HEK293 (cell line): ENCODE measurements around the gene FAM234B.

Experiments
- PBX3 ChIP-seq: sonication (generic); formaldehyde crosslinking; IDR thresholded peaks from 2 replicates; pipeline ENCODE4 v1.8.1; 2022; ENCODE audit warnings: mild to moderate bottlenecking, moderate library complexity, missing genetic modification reagents
- ZBTB17 ChIP-seq: fragments of 450-650 bp; formaldehyde crosslinking; IDR thresholded peaks from 2 replicates; pipeline ENCODE4 v1.5.1; 2016; ENCODE audit warnings: missing biosample characterization, missing genetic modification characterization
- ZBTB26 ChIP-seq: fragments of 450-650 bp; formaldehyde crosslinking; optimal IDR thresholded peaks from 2 replicates; pipeline ENCODE3; 2016; ENCODE audit warnings: missing biosample characterization, mild to moderate bottlenecking, missing genetic modification characterization
- ZFP37 ChIP-seq: fragments of 450-650 bp; formaldehyde crosslinking; IDR thresholded peaks from 2 replicates; pipeline ENCODE4 v1.5.1; 2016; ENCODE audit warnings: missing biosample characterization, missing genetic modification characterization
- ZFP41 ChIP-seq: fragments of 450-650 bp; formaldehyde crosslinking; IDR thresholded peaks from 2 replicates; pipeline ENCODE4 v1.5.1; 2016; ENCODE audit warnings: missing biosample characterization, missing genetic modification characterization, borderline replicate concordance
- ZNF146 ChIP-seq: fragments of 450-650 bp; formaldehyde crosslinking; IDR thresholded peaks from 2 replicates; pipeline ENCODE4 v1.5.1; 2016; ENCODE audit warnings: missing biosample characterization, missing genetic modification characterization
- ZNF148 ChIP-seq: fragments of 450-650 bp; formaldehyde crosslinking; IDR thresholded peaks from 2 replicates; pipeline ENCODE4 v1.5.0; 2017; ENCODE audit warnings: missing biosample characterization, missing genetic modification characterization, borderline replicate concordance
- ZNF2 ChIP-seq: fragments of 450-650 bp; formaldehyde crosslinking; IDR thresholded peaks from 2 replicates; pipeline ENCODE4 v1.5.1; 2016; ENCODE audit warnings: missing biosample characterization, missing genetic modification characterization
- ZNF223 ChIP-seq: fragments of 450-650 bp; formaldehyde crosslinking; IDR thresholded peaks from 2 replicates; pipeline ENCODE4 v1.5.1; 2016; ENCODE audit warnings: missing biosample characterization, missing genetic modification characterization
- ZNF311 ChIP-seq: fragments of 450-650 bp; formaldehyde crosslinking; IDR thresholded peaks from 2 replicates; pipeline ENCODE4 v1.5.1; 2017; ENCODE audit warnings: missing biosample characterization, missing genetic modification characterization, borderline replicate concordance
- ZNF324 ChIP-seq: fragments of 450-650 bp; formaldehyde crosslinking; IDR thresholded peaks from 2 replicates; pipeline ENCODE4 v1.5.1; 2016; ENCODE audit warnings: missing biosample characterization, missing genetic modification characterization
- ZNF558 ChIP-seq: fragments of 450-650 bp; formaldehyde crosslinking; IDR thresholded peaks from 2 replicates; pipeline ENCODE4 v1.5.1; 2016; ENCODE audit warnings: missing biosample characterization, missing genetic modification characterization
- ZNF596 ChIP-seq: fragments of 450-650 bp; IDR thresholded peaks from 2 replicates; pipeline ENCODE4 v1.5.0; 2018; ENCODE audit warnings: missing biosample characterization, mild to moderate bottlenecking, missing genetic modification characterization, moderate library complexity
- ZNF654 ChIP-seq: fragments of 450-650 bp; formaldehyde crosslinking; IDR thresholded peaks from 2 replicates; pipeline ENCODE4 v1.5.1; 2016; ENCODE audit warnings: low read depth, missing biosample characterization, missing genetic modification characterization
- ZNF658 ChIP-seq: fragments of 450-650 bp; formaldehyde crosslinking; IDR thresholded peaks from 2 replicates; pipeline ENCODE4; 2016; ENCODE audit warnings: missing biosample characterization, missing genetic modification characterization
- ZSCAN16 ChIP-seq: fragments of 450-650 bp; formaldehyde crosslinking; IDR thresholded peaks from 2 replicates; pipeline ENCODE4 v1.5.1; 2016; ENCODE audit warnings: missing biosample characterization, missing genetic modification characterization
- ZSCAN5A ChIP-seq: fragments of 450-650 bp; formaldehyde crosslinking; IDR thresholded peaks from 2 replicates; pipeline ENCODE4 v1.5.1; 2016; ENCODE audit warnings: missing biosample characterization, missing genetic modification characterization
- TF ChIP-seq, protein P1 (sequence below): fragments of 450-650 bp; formaldehyde crosslinking; conservative IDR thresholded peaks from 2 replicates; pipeline ENCODE4 v1.5.1; 2016; ENCODE audit warnings: low read depth, missing biosample characterization, missing genetic modification characterization
- TF ChIP-seq, protein P2 (sequence below): fragments of 450-650 bp; formaldehyde crosslinking; IDR thresholded peaks from 2 replicates; pipeline ENCODE4 v1.5.1; 2016; ENCODE audit warnings: missing biosample characterization, missing genetic modification characterization, low read depth
- TF ChIP-seq, protein P3 (sequence below): fragments of 450-650 bp; formaldehyde crosslinking; IDR thresholded peaks from 2 replicates; pipeline ENCODE4 v1.5.1; 2017; ENCODE audit warnings: missing biosample characterization, missing genetic modification characterization
- TF ChIP-seq, protein P4 (sequence below): fragments of 450-650 bp; formaldehyde crosslinking; IDR thresholded peaks from 2 replicates; pipeline ENCODE4 v1.5.1; 2016; ENCODE audit warnings: missing biosample characterization, missing genetic modification characterization, borderline replicate concordance
- TF ChIP-seq, protein P5 (sequence below): fragments of 450-650 bp; formaldehyde crosslinking; IDR thresholded peaks from 2 replicates; pipeline ENCODE4 v1.5.1; 2016; ENCODE audit warnings: missing biosample characterization, missing genetic modification characterization

The FAM234B gene

GRCh38 chr12:13000616-13000924 lies 43.6 kb upstream of the FAM234B start (continued):
- TF ChIP-seq, protein P1, sequence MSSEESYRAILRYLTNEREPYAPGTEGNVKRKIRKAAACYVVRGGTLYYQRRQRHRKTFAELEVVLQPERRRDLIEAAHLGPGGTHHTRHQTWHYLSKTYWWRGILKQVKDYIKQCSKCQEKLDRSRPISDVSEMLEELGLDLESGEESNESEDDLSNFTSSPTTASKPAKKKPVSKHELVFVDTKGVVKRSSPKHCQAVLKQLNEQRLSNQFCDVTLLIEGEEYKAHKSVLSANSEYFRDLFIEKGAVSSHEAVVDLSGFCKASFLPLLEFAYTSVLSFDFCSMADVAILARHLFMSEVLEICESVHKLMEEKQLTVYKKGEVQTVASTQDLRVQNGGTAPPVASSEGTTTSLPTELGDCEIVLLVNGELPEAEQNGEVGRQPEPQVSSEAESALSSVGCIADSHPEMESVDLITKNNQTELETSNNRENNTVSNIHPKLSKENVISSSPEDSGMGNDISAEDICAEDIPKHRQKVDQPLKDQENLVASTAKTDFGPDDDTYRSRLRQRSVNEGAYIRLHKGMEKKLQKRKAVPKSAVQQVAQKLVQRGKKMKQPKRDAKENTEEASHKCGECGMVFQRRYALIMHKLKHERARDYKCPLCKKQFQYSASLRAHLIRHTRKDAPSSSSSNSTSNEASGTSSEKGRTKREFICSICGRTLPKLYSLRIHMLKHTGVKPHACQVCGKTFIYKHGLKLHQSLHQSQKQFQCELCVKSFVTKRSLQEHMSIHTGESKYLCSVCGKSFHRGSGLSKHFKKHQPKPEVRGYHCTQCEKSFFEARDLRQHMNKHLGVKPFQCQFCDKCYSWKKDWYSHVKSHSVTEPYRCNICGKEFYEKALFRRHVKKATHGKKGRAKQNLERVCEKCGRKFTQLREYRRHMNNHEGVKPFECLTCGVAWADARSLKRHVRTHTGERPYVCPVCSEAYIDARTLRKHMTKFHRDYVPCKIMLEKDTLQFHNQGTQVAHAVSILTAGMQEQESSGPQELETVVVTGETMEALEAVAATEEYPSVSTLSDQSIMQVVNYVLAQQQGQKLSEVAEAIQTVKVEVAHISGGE (tag by site-specific recombination): 0 out of 2 replicates have a peak, but pooled peaks have one; percentile 12
- TF ChIP-seq ZNF596: no peak
- no peak for TF ChIP-seq ZBTB26 (tag by site-specific recombination)
- TF ChIP-seq, protein P2, sequence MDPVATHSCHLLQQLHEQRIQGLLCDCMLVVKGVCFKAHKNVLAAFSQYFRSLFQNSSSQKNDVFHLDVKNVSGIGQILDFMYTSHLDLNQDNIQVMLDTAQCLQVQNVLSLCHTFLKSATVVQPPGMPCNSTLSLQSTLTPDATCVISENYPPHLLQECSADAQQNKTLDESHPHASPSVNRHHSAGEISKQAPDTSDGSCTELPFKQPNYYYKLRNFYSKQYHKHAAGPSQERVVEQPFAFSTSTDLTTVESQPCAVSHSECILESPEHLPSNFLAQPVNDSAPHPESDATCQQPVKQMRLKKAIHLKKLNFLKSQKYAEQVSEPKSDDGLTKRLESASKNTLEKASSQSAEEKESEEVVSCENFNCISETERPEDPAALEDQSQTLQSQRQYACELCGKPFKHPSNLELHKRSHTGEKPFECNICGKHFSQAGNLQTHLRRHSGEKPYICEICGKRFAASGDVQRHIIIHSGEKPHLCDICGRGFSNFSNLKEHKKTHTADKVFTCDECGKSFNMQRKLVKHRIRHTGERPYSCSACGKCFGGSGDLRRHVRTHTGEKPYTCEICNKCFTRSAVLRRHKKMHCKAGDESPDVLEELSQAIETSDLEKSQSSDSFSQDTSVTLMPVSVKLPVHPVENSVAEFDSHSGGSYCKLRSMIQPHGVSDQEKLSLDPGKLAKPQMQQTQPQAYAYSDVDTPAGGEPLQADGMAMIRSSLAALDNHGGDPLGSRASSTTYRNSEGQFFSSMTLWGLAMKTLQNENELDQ (tag by site-specific recombination): no peak
- TF ChIP-seq ZNF658 (tag by site-specific recombination): no peak
- TF ChIP-seq ZNF223: no peak
- TF ChIP-seq, protein P3, sequence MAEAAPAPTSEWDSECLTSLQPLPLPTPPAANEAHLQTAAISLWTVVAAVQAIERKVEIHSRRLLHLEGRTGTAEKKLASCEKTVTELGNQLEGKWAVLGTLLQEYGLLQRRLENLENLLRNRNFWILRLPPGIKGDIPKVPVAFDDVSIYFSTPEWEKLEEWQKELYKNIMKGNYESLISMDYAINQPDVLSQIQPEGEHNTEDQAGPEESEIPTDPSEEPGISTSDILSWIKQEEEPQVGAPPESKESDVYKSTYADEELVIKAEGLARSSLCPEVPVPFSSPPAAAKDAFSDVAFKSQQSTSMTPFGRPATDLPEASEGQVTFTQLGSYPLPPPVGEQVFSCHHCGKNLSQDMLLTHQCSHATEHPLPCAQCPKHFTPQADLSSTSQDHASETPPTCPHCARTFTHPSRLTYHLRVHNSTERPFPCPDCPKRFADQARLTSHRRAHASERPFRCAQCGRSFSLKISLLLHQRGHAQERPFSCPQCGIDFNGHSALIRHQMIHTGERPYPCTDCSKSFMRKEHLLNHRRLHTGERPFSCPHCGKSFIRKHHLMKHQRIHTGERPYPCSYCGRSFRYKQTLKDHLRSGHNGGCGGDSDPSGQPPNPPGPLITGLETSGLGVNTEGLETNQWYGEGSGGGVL: peak; percentile 18; the same call in 1 of the 2 replicates
- TF ChIP-seq ZFP41 (tag by site-specific recombination): no peak
- TF ChIP-seq ZNF324 (tag by site-specific recombination): 0 out of 2 replicates have a peak, but pooled peaks have one; percentile 9
- 0 out of 2 replicates have a peak, but pooled peaks have one; percentile 13 for TF ChIP-seq ZSCAN16 (tag by site-specific recombination)
- TF ChIP-seq ZNF146 (tag by site-specific recombination): no peak
- TF ChIP-seq ZSCAN5A (tag by site-specific recombination): no peak
- no peak for TF ChIP-seq ZNF148
- TF ChIP-seq ZNF558 (tag by site-specific recombination): no peak
- TF ChIP-seq, protein P4, sequence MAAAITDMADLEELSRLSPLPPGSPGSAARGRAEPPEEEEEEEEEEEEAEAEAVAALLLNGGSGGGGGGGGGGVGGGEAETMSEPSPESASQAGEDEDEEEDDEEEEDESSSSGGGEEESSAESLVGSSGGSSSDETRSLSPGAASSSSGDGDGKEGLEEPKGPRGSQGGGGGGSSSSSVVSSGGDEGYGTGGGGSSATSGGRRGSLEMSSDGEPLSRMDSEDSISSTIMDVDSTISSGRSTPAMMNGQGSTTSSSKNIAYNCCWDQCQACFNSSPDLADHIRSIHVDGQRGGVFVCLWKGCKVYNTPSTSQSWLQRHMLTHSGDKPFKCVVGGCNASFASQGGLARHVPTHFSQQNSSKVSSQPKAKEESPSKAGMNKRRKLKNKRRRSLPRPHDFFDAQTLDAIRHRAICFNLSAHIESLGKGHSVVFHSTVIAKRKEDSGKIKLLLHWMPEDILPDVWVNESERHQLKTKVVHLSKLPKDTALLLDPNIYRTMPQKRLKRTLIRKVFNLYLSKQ (tag by site-specific recombination): no peak
- TF ChIP-seq, protein P5, sequence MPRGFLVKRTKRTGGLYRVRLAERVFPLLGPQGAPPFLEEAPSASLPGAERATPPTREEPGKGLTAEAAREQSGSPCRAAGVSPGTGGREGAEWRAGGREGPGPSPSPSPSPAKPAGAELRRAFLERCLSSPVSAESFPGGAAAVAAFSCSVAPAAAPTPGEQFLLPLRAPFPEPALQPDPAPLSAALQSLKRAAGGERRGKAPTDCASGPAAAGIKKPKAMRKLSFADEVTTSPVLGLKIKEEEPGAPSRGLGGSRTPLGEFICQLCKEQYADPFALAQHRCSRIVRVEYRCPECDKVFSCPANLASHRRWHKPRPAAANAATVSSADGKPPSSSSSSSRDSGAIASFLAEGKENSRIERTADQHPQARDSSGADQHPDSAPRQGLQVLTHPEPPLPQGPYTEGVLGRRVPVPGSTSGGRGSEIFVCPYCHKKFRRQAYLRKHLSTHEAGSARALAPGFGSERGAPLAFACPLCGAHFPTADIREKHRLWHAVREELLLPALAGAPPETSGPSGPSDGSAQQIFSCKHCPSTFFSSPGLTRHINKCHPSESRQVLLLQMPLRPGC (tag by site-specific recombination): no peak
- TF ChIP-seq ZNF311 (tag by site-specific recombination): no peak
- peak; percentile 77; the same call in 1 of the 2 replicates for TF ChIP-seq ZFP37 (tag by site-specific recombination)
- no peak for TF ChIP-seq PBX3 (CRISPR knock-in tag)
- TF ChIP-seq ZNF654 (tag by site-specific recombination): no peak
- TF ChIP-seq ZNF2 (tag by site-specific recombination): no peak; the same call in 1 of the 2 replicates
- TF ChIP-seq ZBTB17 (tag by site-specific recombination): no peak; the same call in 1 of the 2 replicates
